Measurements from ENCODE around the gene DNHD1. TPM values are rescaled to one million over a fixed set of nuclear protein-coding genes. Genes with fewer than 3 reads are reported as not detected.

The DNHD1 gene
- total RNA-seq, 1 donor from 2014 or later = 17.2 TPM

- intact Hi-C loops (cut with DNase I) = no loop called here
- Histone ChIP-seq H3K4me3 (no peak overlapping the region), H3K27ac (no peak overlapping the region), H3K4me1 (no peaks in the 10 kb centered on the region), H3K9me3 (no peaks in the 10 kb centered on the region), H3K27me3 (no peaks in the 10 kb centered on the region), H3K36me3 (no peaks in the 10 kb centered on the region)
- DNase-seq (ENCODE audit: extremely low spot score in 2 of 2) = no peak
- TF ChIP-seq CTCF (IDR thresholded peaks at IDR 0.05) = no peak
- no peak for TF ChIP-seq POLR2AphosphoS5 (IDR thresholded peaks at IDR 0.05; ENCODE audit: insufficient read depth in 1 of 2, low read depth in 1 of 2)
Observed at GRCh38 chr11:6538456-6538855, 41.4 kb downstream of the DNHD1 start.

- no peak for TF ChIP-seq POLR2AphosphoS5 (IDR thresholded peaks at IDR 0.05; ENCODE audit: insufficient read depth in 1 of 2, low read depth in 1 of 2)
- no peak for TF ChIP-seq POLR2A (IDR thresholded peaks at IDR 0.05)
- no peak for TF ChIP-seq CTCF (IDR thresholded peaks at IDR 0.05)
- H3K27me3 ChIP-seq = no peaks in the 10 kb centered on the region
- intact Hi-C loops (cut with DNase I) = no loop called here
- no peaks in the 10 kb centered on the region for H3K9me3 ChIP-seq
- no peak for DNase-seq (ENCODE audit: extremely low spot score in 2 of 2)
- no peak overlapping the region for H3K27ac ChIP-seq
- H3K4me1 ChIP-seq = no peaks in the 10 kb centered on the region
- H3K4me3 ChIP-seq = no peak overlapping the region
- no peaks in the 10 kb centered on the region for H3K36me3 ChIP-seq
Observed at GRCh38 chr11:6538945-6539344, 41.9 kb downstream of the DNHD1 start.

- no peak overlapping the region for H3K27ac ChIP-seq
- no peaks in the 10 kb centered on the region for H3K4me1 ChIP-seq
- no peaks in the 10 kb centered on the region for H3K36me3 ChIP-seq
- H3K27me3 ChIP-seq = no peaks in the 10 kb centered on the region
- TF ChIP-seq POLR2AphosphoS5 (IDR thresholded peaks at IDR 0.05; ENCODE audit: insufficient read depth in 1 of 2, low read depth in 1 of 2) (no peak), POLR2A (IDR thresholded peaks at IDR 0.05) (no peak), CTCF (IDR thresholded peaks at IDR 0.05) (no peak)
- DNase-seq (ENCODE audit: extremely low spot score in 2 of 2) = no peak
- H3K4me3 ChIP-seq = no peak overlapping the region
- intact Hi-C loops (cut with DNase I) = no loop called here
- H3K9me3 ChIP-seq = no peaks in the 10 kb centered on the region
Observed at GRCh38 chr11:6539748-6540268, 42.7 kb downstream of the DNHD1 start.

GRCh38 chr11:6541356-6541755, 44.3 kb downstream of the DNHD1 start:
- Histone ChIP-seq H3K4me3 (no peak overlapping the region), H3K27me3 (no peaks in the 10 kb centered on the region), H3K4me1 (no peaks in the 10 kb centered on the region), H3K9me3 (no peaks in the 10 kb centered on the region), H3K27ac (no peak overlapping the region), H3K36me3 (no peaks in the 10 kb centered on the region)
- no peak for TF ChIP-seq POLR2A (IDR thresholded peaks at IDR 0.05)
- TF ChIP-seq POLR2AphosphoS5 (IDR thresholded peaks at IDR 0.05; ENCODE audit: insufficient read depth in 1 of 2, low read depth in 1 of 2) = no peak
- no peak for TF ChIP-seq CTCF (IDR thresholded peaks at IDR 0.05)
- DNase-seq (ENCODE audit: extremely low spot score in 2 of 2) = no peak
- intact Hi-C loops (cut with DNase I) = no loop called here

- no peak for DNase-seq (ENCODE audit: extremely low spot score in 2 of 2)
- H3K36me3 ChIP-seq = no peaks in the 10 kb centered on the region
- H3K9me3 ChIP-seq = no peaks in the 10 kb centered on the region
- no peak overlapping the region for H3K4me3 ChIP-seq
- no peaks in the 10 kb centered on the region for H3K4me1 ChIP-seq
- H3K27me3 ChIP-seq = no peaks in the 10 kb centered on the region
- no peak overlapping the region for H3K27ac ChIP-seq
- intact Hi-C loops (cut with DNase I) = no loop called here
- TF ChIP-seq POLR2AphosphoS5 (IDR thresholded peaks at IDR 0.05; ENCODE audit: insufficient read depth in 1 of 2, low read depth in 1 of 2) (no peak), CTCF (IDR thresholded peaks at IDR 0.05) (no peak), POLR2A (IDR thresholded peaks at IDR 0.05) (no peak)
Observed at GRCh38 chr11:6542727-6543126, 45.6 kb downstream of the DNHD1 start.

All from vagina (tissue), 2 donors.